SK-N-SH treated with all-trans-retinoic acid at 6 μM for 48 hours (cell line): ENCODE data around the gene KCNIP4.

ENCODE experiments used
- ARNTL ChIP-seq: fragments of 450-650 bp; formaldehyde crosslinking; IDR thresholded peaks from 2 replicates; pipeline ENCODE4 v1.5.0; 2020; ENCODE audit warnings: low read depth, mild to moderate bottlenecking, moderate library complexity, borderline replicate concordance
- CREB5 ChIP-seq: fragments of 250-450 bp; sonication (Bioruptor Pico); IDR thresholded peaks from 2 replicates; pipeline ENCODE4 v1.5.1; 2020; ENCODE audit warnings: low read depth, mild to moderate bottlenecking, moderate library complexity
- ISL1 ChIP-seq: fragments of 250-450 bp; sonication (Bioruptor Pico); IDR thresholded peaks from 2 replicates; pipeline ENCODE4 v2.1.2; 2022; ENCODE audit warnings: mild to moderate bottlenecking, moderate library complexity
- OSR1 ChIP-seq: fragments of 250-450 bp; sonication (Bioruptor Pico); IDR thresholded peaks from 2 replicates; pipeline ENCODE4 v1.8.0; 2022; ENCODE audit warnings: moderate library complexity, mild to moderate bottlenecking, inconsistent platforms
- PPARA ChIP-seq: fragments of 250-450 bp; sonication (Bioruptor Pico); IDR thresholded peaks from 2 replicates; pipeline ENCODE4 v1.5.0; 2020; ENCODE audit warnings: mild to moderate bottlenecking, borderline replicate concordance
- RARB ChIP-seq: fragments of 250-450 bp; sonication (Bioruptor Pico); IDR thresholded peaks from 2 replicates; pipeline ENCODE4 v1.8.0; 2021; ENCODE audit warnings: mild to moderate bottlenecking, moderate library complexity
- TSHZ2 ChIP-seq: fragments of 250-450 bp; sonication (Bioruptor Pico); IDR thresholded peaks from 2 replicates; pipeline ENCODE4 v1.5.0; 2020; ENCODE audit warnings: mild to moderate bottlenecking, moderate library complexity
- ZC3H10 ChIP-seq: fragments of 250-450 bp; sonication (Bioruptor Pico); IDR thresholded peaks from 2 replicates; pipeline ENCODE4 v1.5.1; 2021; ENCODE audit warnings: mild to moderate bottlenecking, moderate library complexity
- ZFP3 ChIP-seq: fragments of 250-450 bp; sonication (Bioruptor Pico); IDR thresholded peaks from 2 replicates; pipeline ENCODE4 v1.5.0; 2020; ENCODE audit warnings: mild to moderate bottlenecking, moderate library complexity
- ZNF565 ChIP-seq: fragments of 450-650 bp; formaldehyde crosslinking; conservative IDR thresholded peaks from 2 replicates; pipeline ENCODE4 v1.5.0; 2020; ENCODE audit warnings: low read depth, mild to moderate bottlenecking, moderate library complexity
- ZNF8 ChIP-seq: fragments of 450-650 bp; formaldehyde crosslinking; IDR thresholded peaks from 2 replicates; pipeline ENCODE4 v1.5.0; 2020; ENCODE audit warnings: mild to moderate bottlenecking, moderate library complexity

GRCh38 chr4:21655031-21655430, 293.5 kb downstream of the KCNIP4 start:
- TF ChIP-seq TSHZ2 (CRISPR knock-in tag) (0 out of 2 replicates have a peak, but pooled peaks have one; percentile 61), ZFP3 (CRISPR knock-in tag) (0 out of 2 replicates have a peak, but pooled peaks have one; percentile 23), PPARA (no peak), RARB (CRISPR knock-in tag) (no peak), ZC3H10 (CRISPR knock-in tag) (no peak), OSR1 (CRISPR knock-in tag) (no peak), ZNF565 (CRISPR knock-in tag) (no peak), ZNF8 (CRISPR knock-in tag) (no peak), CREB5 (CRISPR knock-in tag) (no peak), ARNTL (no peak), ISL1 (CRISPR knock-in tag) (peak; percentile 73)
